ENCODE measurements around the gene IKZF5.

Gene IKZF5

GRCh38 chr10:123009105-123009820 is 668 bp upstream of the IKZF5 start:
- no peak for DNase-seq (ENCODE audit: low read depth in 1 of 2, low spot score in 1 of 2)
- in situ Hi-C loops (cut with HindIII; ENCODE audit: low pct_unique_long_range_greater_than_20kb, low sequenced_read_pairs): no loop called here

GRCh38 chr10:123007558-123008354 is 839 bp downstream of the IKZF5 start:
- in situ Hi-C loops (cut with HindIII; ENCODE audit: low pct_unique_long_range_greater_than_20kb, low sequenced_read_pairs): no loop called here
- peak; percentile 35 to 60 for DNase-seq (ENCODE audit: low read depth in 1 of 2, low spot score in 1 of 2)
- no peak for TF ChIP-seq JUND (IDR thresholded peaks at IDR 0.05; ENCODE audit: low read depth)

More at GRCh38 chr10:123009105-123009820, 668 bp upstream of the IKZF5 start:
- no peak for TF ChIP-seq JUND (IDR thresholded peaks at IDR 0.05; ENCODE audit: low read depth)

- no peak for TF ChIP-seq JUND (IDR thresholded peaks at IDR 0.05; ENCODE audit: low read depth)
- in situ Hi-C loops (cut with HindIII; ENCODE audit: low pct_unique_long_range_greater_than_20kb, low sequenced_read_pairs): no loop called here
- no peak for DNase-seq (ENCODE audit: low read depth in 1 of 2, low spot score in 1 of 2)
Observed at GRCh38 chr10:123004298-123004697, 4.3 kb downstream of the IKZF5 start.

- in situ Hi-C loops (cut with HindIII; ENCODE audit: low pct_unique_long_range_greater_than_20kb, low sequenced_read_pairs): no loop called here
- DNase-seq (ENCODE audit: low read depth in 1 of 2, low spot score in 1 of 2): no peak
- no peak for TF ChIP-seq JUND (IDR thresholded peaks at IDR 0.05; ENCODE audit: low read depth)
Observed at GRCh38 chr10:123001370-123001769, 7.2 kb downstream of the IKZF5 start.

- TF ChIP-seq JUND (IDR thresholded peaks at IDR 0.05; ENCODE audit: low read depth): no peak
- in situ Hi-C loops (cut with HindIII; ENCODE audit: low pct_unique_long_range_greater_than_20kb, low sequenced_read_pairs): no loop called here
Observed at GRCh38 chr10:123000155-123000554, 8.4 kb downstream of the IKZF5 start.

GRCh38 chr10:122999347-122999746 is 9.2 kb downstream of the IKZF5 start:
- TF ChIP-seq JUND (IDR thresholded peaks at IDR 0.05; ENCODE audit: low read depth): no peak
- peak in 1 of 2 experiments; percentile 16 for DNase-seq (ENCODE audit: low read depth in 1 of 2, low spot score in 1 of 2)
- in situ Hi-C loops (cut with HindIII; ENCODE audit: low pct_unique_long_range_greater_than_20kb, low sequenced_read_pairs): no loop called here

More at GRCh38 chr10:123000155-123000554, 8.4 kb downstream of the IKZF5 start:
- DNase-seq (ENCODE audit: low read depth in 1 of 2, low spot score in 1 of 2): no peak

GRCh38 chr10:122998934-122999333 is 9.7 kb downstream of the IKZF5 start:
- TF ChIP-seq JUND (IDR thresholded peaks at IDR 0.05; ENCODE audit: low read depth): no peak
- no peak for DNase-seq (ENCODE audit: low read depth in 1 of 2, low spot score in 1 of 2)
- in situ Hi-C loops (cut with HindIII; ENCODE audit: low pct_unique_long_range_greater_than_20kb, low sequenced_read_pairs): no loop called here

GRCh38 chr10:122998360-122998917 is 10.2 kb downstream of the IKZF5 start:
- DNase-seq (ENCODE audit: low read depth in 1 of 2, low spot score in 1 of 2): no peak
- TF ChIP-seq JUND (IDR thresholded peaks at IDR 0.05; ENCODE audit: low read depth): no peak
- in situ Hi-C loops (cut with HindIII; ENCODE audit: low pct_unique_long_range_greater_than_20kb, low sequenced_read_pairs): no loop called here

GRCh38 chr10:122997864-122998263 is 10.7 kb downstream of the IKZF5 start:
- TF ChIP-seq JUND (IDR thresholded peaks at IDR 0.05; ENCODE audit: low read depth): no peak
- in situ Hi-C loops (cut with HindIII; ENCODE audit: low pct_unique_long_range_greater_than_20kb, low sequenced_read_pairs): no loop called here
- no peak for DNase-seq (ENCODE audit: low read depth in 1 of 2, low spot score in 1 of 2)

GRCh38 chr10:122995936-122996335 is 12.7 kb downstream of the IKZF5 start:
- in situ Hi-C loops (cut with HindIII; ENCODE audit: low pct_unique_long_range_greater_than_20kb, low sequenced_read_pairs): no loop called here
- DNase-seq (ENCODE audit: low read depth in 1 of 2, low spot score in 1 of 2): no peak
- no peak for TF ChIP-seq JUND (IDR thresholded peaks at IDR 0.05; ENCODE audit: low read depth)

- no peak for DNase-seq (ENCODE audit: low read depth in 1 of 2, low spot score in 1 of 2)
- no peak for TF ChIP-seq JUND (IDR thresholded peaks at IDR 0.05; ENCODE audit: low read depth)
- in situ Hi-C loops (cut with HindIII; ENCODE audit: low pct_unique_long_range_greater_than_20kb, low sequenced_read_pairs): no loop called here
Observed at GRCh38 chr10:122993797-122994336, 14.7 kb downstream of the IKZF5 start.

- in situ Hi-C loops (cut with HindIII; ENCODE audit: low pct_unique_long_range_greater_than_20kb, low sequenced_read_pairs): no loop called here
- DNase-seq (ENCODE audit: low read depth in 1 of 2, low spot score in 1 of 2): no peak
- TF ChIP-seq JUND (IDR thresholded peaks at IDR 0.05; ENCODE audit: low read depth): no peak
Observed at GRCh38 chr10:122992031-122992585, 16.5 kb downstream of the IKZF5 start.

Data from T47D (cell line).